A204.1 (cell line): ENCODE results near the gene IGF1R.

ENCODE experiments used
- FAIRE-seq: peaks from 2 replicates; lab custom pipeline; 2012; peaks lifted over from hg19 to GRCh38; lab: Jason Lieb, UNC

IGF1R gene

DNA sequence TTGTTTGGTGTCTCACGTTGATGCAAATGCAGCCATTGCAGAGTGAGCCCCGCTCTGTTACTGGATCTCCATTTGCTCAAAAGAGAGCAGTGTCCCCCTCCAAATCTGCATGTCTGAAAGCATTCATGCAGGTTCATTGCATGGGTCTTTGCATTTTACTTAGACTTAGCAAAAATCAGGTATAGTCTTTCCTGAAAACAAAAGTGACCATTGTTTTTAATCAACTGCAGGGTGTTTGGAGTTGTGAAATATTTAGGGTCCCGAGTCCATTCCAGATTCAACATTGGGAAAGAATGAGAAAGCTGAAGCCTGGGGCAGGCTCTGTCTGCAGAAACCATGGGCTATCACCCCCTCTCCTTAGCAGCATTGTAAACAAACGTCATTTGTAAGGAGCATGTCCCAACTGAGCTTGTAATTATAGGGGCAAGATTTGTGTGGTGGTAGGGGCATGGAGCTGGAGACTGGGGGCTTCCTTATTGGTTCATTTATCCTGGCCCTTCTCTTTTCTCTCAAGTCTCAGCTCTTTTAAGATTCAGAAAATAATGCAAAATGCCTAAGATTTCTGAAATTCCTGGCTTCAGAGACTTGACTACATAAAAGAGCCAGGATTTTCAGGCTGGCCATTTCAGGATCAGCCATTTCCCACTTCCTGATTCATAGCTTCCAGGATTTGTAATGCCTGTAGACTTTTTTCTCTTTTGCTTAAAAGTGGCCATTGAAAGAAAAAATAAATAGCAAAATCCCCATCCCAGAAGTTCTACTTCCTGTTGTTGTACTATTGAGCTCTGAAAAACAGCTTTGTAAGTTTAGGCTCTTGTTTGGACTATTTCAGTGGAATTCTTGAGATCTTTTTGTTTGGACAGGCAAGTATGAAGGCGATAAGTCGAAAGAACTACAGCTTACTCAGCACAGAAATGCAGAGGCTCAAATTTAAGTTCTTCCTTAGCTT is 23.0 kb downstream of the IGF1R start:
- FAIRE-seq = no peak

DNA sequence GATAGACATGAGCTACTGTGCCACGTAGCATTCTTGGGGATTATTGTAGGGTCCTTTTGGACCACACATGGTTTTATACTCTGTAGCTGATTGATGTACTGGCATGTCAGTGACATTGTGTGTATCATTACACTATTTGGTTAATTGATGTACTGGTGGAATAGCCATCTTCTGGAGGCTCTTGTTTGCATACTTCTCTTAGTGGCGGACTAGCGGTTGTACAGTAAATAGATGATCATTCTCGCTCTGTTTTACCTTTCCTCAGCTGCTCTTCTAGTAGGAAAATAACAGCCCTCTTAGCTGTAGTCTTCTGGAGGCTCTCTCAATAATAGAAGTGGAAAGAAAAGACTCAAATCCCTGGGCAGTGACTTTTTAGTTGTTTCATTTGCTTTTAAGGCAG is 24.8 kb downstream of the IGF1R start:
- FAIRE-seq = no peak

DNA sequence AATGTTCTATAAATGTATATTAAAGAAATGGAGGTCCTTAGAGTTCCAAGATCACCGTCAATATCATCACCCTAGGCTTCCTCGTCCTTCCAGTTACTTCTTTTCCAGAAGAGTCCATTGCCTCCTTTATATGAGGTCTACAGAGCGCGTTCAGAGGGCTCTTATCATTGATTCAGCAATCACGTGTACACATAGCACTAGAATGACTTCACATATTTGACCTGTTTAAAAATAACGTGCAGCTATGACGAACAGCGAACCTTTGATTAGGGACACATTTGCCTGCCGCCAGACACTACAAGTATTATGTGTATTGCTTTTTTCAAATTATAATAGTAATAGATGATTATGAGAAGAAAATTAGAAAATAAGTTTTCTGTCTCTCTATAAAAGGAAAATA is 26.0 kb downstream of the IGF1R start:
- FAIRE-seq = no peak

DNA sequence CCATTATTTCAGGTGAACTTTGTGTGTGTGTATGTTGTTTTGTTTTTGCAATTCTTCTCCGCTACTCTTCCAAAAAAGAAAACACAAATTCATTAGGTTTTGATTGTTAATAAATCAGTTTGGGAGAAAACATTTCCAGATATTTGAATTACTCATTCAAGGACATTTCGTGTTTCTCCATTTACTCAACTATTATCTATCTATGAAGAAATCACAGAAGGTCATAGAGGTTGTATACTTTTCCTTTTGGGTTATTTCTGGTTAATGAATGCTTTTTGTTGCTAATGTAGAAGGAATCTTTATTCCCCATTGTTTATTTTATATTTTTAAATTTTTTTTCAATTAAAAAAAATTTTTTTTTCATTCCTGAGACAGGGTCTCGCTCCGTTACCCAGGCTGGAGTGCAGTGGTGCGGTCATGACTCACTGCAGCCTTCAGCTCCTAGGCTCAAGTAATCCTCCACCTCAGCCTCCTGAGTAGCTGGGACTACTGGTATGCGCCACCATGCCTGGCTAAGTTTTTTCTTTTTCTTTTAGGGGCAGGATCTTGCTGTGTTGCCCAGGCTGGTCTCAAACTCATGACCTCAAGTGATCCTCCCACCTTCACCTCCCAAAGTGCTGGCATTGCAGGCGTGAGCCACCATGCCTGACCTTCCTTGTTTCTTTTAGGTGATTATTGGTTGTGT is 28.4 kb downstream of the IGF1R start:
- no peak for FAIRE-seq

DNA sequence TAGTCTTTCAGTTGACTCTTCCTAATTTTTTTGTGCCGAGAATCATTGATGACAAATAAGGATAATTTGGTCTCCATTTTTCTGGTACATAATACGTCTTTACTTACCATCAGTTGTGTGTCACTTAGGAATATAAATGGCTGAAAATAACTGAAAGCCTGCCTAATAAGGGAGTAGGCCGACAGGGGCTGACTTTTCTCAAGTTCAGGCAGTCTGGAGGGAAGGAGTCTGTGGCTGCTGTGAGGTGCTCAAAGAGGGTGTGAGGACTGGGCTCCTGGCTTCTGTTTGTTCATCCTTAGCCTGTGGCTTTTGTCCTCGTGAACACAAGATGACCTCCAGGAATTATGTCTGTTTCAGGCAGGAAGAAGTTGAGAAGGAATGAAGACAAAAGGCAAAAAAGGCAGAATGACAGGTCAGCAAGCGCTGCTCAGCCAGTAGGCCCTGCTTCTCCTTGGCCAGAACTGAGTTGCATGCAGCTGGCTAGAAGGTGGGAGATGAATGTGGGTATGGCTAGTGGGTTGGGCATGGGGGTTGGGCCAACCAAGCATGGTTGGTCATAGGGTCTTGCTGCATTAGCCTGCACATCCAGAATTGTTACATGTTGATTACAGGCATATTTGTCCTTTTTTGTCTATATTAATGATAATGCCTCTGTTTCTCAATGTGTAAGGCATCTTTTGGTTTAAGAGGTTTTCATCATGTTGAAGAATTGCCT is 29.2 kb downstream of the IGF1R start:
- FAIRE-seq = no peak

DNA sequence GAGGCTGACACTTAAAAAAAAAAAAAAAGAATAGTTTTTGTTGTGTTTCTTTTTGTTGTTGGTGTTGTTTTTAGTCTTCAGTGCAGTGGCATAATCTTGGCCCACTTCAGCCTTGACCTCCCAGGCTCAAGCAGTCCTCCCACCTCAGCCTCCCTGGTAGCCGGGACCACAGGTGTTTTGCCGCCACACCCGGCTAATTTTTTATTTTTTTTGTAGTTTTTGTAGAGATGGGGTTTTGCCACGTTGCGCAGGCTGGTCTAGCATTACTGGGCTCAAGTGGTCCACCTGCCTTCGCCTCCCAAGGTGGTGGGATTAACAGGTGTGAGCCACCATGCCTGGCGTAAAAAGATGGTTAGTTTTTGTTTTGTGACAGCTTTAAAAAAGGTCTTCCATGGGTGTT is 30.1 kb downstream of the IGF1R start:
- FAIRE-seq = no peak

DNA sequence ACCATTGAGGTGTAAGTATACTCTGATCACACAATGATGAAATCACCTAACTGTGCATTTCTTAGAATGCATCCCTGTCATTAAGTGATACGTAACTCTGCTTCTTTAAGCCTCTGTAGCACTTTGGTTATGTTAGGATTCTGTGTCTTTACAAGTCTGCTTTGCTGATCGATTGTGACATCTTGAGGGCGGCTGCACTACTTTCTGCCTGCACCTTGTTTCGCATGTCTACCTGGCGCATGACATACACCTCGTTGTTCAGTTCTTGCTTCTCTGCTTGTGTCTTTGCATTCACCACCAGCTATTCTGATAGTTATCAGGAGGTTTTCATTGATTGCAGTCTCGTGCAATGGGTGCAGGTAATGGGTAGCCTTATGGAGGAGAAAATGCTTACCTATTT is 32.7 kb downstream of the IGF1R start:
- no peak for FAIRE-seq

DNA sequence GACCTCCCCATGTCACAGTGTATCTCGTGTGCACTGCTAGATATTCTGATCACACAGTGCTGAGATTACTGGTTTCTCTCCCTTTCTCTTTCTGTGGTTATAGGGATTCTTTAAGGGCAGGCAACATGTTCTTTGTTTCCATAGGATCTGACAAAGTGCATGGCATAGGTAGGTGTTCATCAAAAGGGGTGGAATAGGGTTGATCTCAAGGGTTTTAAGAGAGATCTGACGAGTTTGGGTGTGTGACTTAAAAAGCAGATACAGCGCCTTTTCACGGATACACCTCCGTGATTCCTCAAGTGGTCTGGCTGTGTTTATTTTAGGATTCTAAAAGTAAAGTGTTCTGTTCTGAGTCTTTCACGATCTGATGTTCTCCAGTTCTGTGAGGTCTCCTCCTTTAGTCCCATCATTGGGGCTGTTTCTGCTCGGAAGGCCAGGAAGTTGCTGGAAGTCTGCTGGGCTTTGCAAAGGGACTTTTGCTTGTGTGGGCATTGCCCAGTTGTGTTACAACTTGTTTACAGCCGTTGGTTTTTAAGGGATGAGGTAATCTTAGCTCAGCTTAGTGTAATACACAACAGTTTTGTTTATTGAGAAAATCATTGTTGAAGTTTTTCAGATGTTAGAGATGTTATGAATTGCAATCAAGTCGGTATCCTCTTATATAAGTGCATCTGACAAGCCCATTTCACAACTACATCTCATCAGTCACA is 34.8 kb downstream of the IGF1R start:
- no peak for FAIRE-seq

DNA sequence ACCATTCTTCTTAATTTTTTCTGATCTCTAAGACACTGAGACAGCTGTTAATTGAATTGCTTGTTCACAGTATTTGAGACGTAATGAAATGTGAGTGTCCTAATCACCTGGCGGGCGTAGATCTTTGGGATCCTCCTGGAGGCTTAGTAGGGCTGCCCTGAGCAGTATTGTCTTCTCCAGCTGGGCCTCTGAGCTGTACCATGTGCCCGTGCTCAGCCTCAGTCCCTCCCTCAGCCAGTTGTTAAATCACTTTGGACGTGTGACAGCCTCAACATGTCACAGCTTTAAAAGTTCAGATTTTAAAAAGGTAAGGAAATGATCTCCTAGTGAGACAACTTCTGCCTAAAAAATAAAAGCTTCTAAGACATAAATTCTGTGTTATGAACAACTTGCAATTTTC is 35.5 kb downstream of the IGF1R start:
- no peak for FAIRE-seq

DNA sequence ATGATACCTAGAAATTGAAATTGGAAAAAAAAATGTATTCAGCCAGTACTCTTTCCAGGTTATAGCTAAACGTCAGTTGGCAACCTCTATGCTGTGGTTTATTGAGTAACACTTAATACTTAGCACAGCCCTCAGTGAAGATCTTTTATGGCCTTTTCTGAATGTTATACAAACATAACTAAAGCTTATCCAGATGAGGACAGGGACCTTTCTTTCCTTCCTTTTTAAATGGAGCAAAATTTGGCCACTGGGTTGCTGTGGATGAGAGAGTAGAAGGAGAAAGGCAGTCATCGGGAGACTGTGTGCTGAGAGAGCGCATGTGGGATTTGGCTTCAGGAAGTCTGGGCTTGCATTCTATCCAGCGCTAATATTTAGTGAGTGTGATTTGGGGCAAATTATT is 36.1 kb downstream of the IGF1R start:
- no peak for FAIRE-seq

DNA sequence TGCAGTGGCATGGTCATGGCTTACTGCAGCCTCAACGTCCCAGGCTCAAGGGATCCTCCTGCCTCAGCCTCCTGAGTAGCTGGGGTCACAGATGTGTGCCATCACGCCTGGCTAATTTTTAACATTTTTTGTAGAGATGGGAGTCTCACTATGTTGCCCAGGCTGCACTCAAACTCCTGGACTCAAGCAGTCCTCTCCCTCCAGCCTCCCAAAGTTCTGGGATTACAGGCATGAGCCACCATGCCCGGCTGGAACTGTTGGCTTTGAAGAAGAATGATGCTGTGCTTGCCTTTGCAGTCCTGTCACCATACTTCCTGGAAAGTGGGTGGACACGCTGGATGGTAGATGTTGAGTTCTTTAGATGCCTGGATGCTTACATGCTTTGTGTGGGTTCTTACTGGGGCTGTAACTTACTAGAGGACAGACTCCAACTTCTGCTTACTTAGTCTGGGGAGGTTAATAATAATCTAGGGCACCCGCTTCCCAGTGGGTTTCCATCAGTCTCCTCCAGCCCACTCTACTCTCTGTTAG is 36.7 kb downstream of the IGF1R start:
- no peak for FAIRE-seq

DNA sequence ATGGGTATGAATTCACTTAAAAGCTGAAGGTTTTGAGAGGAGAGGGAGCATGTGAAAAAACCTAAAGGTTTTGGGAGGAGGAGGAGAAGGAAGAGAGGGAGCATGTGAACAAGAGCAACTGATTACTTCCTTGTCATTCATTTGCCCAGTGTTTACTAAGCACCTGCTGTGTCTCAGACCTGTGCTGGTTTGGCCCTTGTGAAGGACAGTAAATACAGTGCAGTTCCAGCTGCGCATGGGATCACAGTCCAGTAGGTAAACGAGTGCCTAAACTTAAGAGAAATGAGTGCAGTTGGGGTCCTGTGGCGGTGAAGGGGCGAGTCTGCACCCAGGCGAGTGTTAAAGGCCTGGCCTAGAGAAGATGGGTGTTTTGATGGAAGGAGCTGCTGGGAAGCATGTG is 38.6 kb downstream of the IGF1R start:
- no peak for FAIRE-seq

DNA sequence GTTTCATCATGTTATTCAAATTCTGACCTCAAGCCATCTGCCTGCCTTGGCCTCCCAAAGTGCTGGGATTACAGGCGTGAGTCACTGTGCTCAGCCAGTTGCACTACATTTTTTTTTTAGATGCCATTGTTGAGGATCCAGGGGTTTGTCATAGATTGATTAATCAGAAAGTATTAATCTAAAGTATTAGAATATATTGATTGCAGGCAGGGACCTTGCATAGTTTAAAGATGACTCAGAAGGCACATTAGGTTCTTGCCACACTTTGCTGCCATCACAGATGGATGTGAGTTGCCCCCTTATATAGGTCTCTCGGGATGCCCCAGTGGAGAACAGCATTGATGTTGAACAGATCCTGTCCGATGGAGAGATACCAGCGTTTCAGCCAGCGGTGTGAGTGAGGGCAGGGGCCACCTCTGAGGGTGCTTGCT is 41.1 kb downstream of the IGF1R start:
- no peak for FAIRE-seq

DNA sequence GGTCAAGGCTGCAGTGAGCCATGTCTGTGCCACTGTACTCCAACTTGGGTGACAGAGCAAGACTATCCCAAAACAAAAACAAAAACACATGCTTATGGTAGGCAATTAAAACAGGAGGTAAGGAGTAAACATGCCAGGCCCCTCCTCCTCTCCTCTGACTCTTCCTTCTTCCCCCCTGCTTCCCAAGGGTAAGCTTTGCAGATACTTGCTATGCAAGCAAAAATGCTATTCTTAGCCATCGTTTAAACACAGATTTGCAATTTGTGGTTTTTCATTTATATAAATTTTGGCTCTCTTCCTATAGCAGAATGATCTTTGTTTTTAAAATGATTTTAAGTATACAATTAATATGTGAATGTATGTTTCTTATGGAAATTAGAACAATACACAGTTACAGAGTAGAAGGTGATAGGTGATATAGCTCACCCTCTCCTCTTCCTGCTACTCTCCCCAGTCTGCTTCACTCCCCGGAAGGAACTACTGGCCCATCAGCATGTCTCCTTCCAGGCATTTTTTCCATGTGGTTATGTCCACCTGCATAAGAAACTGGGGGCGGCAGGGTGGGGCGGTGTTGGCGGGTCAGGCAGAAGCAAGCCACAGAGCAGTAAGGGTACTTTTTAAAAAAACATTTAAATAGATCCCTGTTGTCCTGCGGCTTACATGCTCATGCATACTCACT is 42.1 kb downstream of the IGF1R start:
- FAIRE-seq = no peak

DNA sequence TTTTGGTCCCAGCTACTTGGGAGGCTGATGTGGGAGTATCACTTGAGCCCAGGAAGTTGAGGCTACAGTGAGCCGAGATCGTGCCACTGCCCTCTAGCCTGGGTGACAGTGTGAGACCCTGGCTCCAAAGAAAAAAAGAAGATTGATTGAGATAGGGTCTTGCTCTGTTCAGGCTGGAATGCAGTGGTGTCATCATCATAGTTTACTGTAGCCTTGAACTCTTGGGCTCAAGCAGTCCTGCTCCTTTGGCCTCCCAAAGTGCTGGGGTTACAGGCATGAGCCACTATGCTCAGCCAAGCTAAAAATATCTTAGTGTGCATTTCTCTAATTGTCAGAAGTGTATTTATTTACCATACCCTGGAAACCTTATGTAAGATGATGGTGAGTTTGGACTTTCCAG is 43.9 kb downstream of the IGF1R start:
- FAIRE-seq = no peak

DNA sequence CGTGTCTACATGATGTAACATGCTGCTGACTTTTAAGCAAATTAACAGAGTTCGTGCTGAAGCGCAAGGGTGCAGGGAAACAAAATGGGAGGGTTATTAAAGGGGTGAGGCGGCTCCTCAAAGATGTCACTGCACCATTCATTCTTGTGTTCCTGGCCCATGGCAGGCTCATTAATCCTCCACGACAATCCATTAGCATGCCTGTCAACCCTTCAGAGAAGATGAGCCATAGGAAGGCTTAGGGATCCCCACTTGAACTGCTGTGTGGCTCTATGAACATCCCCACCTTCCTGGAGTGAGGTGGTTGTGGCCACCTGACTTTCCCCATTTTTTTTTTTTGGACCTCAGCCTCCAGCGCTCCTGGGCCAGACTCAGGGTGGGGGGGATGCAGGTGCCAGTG is 45.8 kb downstream of the IGF1R start:
- FAIRE-seq = no peak

DNA sequence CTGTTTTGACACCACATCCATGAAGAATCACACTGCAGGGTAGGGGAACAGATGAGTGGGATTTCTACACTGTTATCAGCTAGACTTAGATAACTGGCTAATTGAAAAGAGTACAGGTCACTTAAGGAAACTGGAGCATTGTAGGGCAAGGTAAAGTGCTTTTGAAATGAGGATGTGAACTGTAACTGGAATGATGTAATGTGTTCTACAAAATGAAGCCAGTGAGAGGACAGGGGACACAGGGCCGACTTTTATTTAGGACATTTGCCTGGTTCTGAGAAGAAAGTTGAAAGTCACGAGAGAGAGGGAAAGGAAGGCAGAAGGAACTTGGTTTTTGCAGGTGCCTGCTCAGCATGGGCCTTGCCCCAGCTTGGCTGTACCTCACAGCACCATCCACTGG is 50.5 kb downstream of the IGF1R start:
- FAIRE-seq = no peak

DNA sequence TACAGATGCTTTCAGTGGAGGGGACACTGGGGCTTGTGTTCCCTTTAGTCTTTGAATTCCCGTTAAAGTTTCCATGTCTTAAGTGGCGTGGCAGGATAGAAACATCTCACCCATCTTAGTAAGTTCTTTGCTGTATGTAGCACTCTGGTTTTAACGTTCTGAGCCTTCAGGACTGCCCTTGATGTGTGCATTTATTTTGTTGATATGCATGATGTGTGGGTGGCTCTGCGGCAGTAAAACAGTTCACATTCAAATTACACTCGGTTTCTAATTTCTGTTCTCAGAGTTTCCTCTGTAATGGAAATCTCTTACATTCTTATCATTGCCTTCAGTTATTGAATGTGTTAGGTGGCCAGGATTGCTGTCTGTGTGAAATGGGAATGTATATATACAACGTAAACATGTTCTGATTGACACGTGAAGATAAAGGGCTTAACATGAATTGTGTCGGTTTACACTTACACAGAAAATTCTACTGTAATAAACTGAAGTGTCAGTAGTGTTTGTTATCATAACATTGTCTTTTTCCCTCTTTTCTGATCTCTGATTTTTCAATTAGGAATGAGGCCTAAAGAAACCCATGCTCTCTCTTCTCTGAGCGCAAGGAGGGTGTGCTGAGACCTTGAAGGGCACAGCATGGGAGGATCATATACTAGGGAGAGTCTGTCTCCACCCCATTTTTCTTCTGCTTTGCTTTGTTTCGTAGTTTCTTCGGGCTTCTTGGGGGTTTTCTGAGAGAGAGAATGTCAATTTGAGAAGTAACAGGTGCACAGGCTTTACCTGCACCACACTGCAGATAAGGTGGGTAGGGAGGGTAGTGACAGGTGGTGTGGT is 51.5 kb downstream of the IGF1R start:
- no peak for FAIRE-seq

DNA sequence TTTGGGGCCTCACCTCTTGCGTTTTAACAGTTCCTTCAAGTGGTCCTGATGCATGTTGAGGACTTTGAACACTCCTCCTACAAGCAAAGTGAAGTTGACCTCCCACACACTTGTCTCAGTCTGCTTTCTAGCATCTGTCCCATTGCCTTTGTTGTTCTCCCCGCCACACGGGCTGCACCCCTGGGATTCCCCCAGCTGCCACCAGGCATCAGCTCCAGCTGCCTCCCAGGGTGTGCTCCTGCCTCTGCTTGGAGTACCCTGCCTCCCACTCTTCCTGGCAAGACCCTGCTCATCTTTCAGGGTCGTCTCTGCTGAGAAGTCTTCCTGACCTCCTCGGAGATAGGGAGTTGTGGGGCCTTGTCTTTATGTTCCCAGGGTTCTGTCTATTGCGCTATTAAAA is 52.2 kb downstream of the IGF1R start:
- no peak for FAIRE-seq

DNA sequence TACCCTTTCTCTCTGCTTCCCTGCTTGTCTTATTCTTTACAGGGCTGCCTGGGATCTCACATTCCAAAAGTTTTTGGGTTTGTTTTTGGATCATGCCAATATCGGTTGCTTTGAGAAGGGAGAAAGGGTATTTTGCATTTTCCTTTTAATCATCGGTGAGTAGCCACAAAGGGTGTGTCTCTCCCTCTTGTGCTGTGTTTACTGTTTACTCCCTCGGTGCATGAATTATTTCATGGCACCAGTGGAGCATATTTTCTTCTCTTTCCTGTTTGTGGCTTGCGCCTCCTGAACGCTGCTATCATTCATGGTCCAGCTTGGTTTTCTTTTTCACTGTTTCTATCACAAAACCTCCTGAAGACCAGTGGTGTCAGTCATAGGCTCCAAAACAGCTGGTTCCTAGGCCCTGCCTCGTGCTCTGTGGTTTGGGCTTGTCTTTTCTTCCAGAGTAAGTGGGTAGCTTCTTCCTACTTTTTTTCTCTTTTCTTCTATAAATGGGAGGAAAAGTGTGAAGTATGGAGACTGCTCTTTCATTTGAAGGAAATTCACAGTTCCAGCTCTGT is 54.9 kb downstream of the IGF1R start:
- FAIRE-seq = no peak
